ENCODE data around the gene HIRIP3.

The HIRIP3 gene

DNA sequence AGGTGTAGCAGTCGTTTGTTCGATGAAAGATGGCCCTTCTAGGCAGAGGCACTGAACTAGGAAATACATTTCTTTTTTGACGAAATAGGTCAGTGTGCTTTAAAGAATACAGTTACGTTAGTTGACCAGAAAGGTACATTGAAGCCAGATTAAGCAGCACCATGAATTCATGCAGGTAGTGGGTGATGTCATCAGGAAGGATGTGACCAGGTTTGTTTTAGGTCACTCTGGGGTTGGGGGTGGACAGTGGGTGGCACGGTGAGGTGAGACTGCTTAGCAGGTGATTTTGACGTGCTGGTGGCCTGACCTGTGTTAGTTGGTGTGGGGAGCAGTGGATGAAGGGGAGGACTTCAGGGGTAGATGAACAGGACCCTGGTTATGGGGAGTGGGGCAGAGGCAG lies 4.2 kb upstream of the HIRIP3 start:
- DNase-seq (ENCODE audit: low spot score) = no peak

DNA sequence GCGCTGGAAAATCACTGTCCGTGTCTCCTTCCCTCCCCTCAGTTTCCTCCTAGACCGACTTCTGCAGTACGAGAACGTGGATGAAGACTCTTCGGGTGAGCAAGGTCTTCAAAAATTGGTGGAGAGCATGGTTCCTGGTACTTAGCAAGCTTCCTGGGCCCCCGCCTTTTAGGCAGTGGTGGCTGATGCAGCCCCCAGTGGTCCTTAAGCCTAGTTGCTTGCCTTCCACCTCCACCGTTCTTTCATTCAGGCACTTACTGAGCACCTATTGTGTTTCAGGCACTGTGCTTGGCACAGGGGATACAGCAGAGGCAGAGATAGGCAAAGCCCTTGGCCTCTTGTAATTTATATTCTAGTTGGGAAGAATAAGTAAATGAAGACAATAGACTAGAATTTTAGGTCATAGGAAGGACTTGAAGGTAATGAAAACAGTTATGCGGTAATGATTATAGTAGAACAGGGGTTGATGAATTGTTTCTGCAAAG lies 1.4 kb upstream of the HIRIP3 start:
- no peak for DNase-seq (ENCODE audit: low spot score)

DNA sequence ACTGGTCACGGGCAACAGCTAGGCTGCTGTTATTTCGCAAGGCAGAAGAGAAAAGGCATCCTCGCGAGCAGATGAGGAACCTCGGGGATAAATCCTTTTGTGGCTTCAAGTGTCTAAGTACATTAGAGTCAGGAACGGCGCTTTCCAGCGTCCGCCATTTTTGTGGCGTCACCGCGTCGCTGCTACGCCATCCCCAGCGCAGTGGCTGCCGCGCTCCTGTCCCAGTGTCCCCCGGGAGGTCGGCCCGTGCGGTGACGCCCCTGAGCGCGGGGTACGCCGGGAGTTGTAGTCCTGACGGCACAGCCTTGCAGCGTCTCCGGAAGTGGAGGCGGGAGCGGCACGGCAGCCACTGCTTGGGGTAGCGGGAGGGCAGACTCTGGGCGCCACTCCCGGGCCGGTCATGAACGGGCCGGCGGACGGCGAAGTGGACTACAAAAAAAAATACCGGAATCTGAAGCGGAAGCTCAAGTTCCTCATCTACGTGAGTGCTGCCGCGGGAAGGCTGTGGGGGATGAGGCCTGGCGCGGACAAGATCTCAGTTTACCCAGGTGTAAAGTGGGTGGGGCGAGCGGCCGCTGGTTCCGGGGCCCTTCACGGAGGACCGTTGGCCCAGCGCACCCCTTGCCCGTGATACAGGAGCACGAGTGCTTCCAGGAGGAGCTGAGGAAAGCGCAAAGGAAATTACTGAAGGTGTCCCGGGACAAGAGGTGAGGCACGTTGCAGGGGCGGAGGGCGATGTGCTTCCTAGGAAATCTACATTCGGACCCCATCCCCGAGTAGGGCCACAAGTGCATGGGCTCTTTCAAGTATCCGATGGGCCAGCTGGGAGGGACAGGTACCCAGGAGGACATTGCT lies 721 bp upstream of the HIRIP3 start, which contains the start of gene INO80E:
TSS of gene INO80E (plus strand) at position 331 of the 855 bp plus-strand sequence. CDS start at position 401, 70 bp downstream.
- peak; percentile 99 for DNase-seq (ENCODE audit: low spot score)

DNA sequence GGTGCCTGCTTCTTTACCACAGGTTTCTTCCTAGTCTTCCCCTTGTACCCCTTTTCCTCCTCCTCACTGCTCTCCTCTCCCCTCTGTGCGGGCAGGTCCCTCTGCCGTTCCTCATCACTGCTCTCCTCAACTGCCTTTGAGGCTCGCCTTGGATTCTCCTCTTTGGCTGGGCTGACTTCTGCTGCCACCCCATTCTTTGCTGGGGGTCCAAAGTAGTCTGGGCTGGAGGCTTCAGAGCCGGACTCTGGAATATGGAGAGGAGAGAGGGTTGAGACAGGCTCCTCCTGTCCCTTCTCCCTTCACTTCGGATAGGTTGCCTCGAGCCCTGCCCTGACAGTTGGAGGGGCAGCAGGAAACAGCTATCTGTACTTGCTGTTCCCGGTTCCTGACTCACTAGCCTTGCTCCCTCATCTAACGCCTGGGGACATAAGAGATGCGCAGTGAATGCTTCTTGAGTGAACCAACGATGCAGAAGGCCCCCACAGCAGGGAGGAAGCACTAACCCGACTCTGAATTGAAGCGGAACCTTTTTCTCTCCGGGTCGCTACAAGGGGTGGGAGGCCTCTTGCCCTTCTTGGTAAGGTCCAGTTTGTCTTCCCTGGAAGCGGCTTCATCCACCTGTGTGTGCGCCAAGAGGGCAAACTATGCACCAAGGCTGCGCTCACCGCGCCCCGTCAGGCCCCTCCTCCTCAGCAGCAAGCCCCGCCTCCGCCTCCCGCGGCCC lies 655 bp downstream of the HIRIP3 start:
- peak; percentile 60 for DNase-seq (ENCODE audit: low spot score)

DNA sequence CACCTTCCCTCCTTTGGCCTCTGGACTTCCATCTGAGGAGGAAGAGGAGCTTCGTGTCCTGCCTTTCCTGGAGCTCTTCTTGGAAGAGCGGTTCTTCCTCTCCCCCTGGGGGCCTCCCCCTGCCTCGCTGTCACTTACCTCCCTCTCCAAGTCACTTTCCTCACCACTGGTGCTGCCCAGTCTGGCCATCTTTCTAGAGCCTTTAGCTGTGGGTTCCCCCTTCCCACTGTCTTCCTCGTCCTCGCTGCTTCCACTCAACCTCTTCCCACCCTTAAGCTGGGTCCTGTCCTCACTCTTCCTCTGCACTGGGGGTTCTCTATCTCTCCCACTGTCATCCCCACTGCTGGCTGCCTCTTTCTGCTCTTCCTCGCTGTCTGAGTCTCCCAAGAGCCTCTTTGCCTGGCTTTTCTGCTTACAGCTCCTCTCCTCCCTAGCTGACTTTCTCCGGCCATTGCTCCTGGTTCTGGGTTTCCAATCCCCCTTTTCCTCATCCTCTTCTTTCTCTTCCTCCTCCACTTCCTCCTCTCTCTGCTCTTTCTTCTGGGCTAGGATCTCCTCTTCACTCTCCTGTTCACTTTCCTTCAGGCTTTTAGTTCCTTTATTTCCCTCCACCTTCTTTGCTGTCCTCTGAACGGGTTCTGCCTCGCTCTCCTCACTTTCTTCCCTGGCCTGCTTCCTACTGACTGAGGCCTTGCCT lies 1.4 kb downstream of the HIRIP3 start:
- no peak for DNase-seq (ENCODE audit: low spot score)

DNA sequence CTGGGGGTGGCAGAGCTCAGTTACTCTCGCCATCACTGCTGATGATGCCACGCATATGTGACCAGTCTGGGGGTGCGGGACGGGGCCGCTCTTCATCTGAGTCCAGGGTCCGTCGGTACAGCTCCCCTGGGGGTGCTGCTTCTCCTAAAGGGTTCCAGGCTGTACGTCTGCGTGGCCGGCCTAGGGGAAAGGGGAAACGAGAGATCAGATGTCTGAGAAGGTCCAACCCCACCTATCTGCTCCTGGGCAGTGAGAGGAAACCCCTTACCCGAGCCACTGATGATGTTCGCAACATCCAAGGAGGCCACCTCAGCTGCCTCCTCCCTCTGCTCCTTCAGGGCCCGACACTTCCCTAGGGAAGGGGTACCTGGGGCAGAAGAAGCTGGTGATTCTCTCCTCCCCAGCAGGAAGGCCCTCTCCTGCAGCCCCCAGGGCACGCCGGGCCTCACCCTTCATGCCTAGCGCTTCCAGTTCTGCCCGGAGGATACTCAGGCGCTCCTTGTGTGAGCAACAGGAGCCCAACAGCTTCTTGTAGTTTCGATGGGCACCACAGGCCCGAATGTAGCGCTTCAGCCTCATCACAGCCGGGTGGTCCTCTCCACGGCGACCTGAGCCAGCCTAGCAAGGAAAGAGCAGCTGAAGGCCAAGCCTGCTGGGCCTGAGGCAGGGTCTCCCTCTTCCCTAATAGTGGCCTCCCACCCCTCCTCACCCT lies 2.1 kb downstream of the HIRIP3 start:
- DNase-seq (ENCODE audit: low spot score) = peak; percentile 46

DNA sequence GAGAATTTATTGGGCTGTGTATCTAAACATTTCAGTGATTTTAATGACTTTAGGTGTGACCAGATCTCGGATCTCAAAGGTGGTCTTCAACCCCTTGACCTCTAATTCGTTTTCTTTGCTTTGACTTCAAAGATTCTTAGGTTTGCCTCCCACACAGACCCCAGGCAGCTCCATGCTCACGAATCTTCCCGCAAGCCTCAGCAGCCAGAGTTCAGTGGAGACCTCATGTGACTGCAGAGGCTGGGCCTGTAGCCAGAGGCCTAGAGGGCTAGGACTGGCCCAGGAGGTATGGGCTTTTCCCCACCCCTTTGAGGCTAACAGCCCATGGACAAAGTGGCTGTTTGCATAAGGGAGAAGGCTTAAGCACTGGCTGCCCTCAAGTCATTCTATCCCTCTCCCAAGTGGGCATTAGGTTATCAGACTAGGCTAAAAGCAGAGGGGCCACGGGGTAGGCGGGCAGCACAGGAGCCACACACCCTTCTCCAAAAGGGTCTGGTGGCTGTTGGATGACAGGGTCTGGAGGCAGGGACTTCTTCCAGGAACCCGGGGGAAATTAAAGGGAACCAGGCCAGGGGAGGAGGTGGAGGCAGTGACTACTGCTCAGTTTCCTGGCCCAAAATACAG lies 3.0 kb downstream of the HIRIP3 start:
- DNase-seq (ENCODE audit: low spot score) = no peak

DNA sequence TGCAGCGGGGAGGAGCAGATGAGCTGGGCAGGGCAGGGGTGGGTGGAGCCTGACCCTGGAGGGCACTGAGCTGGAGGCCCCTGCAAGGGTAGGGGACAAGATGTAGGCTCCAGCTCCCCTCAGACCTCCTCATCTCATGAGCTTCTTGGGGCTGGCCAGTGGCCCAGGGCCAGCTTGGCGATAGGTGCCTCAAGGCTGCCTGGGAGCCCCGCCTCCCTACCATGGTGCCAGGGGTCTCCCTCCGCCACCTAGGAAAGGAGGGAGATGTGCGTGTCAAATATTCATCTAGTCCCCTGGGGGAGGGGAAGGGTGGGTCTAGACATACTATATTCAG lies 3.9 kb downstream of the HIRIP3 start:
- DNase-seq (ENCODE audit: low spot score) = no peak

DNA sequence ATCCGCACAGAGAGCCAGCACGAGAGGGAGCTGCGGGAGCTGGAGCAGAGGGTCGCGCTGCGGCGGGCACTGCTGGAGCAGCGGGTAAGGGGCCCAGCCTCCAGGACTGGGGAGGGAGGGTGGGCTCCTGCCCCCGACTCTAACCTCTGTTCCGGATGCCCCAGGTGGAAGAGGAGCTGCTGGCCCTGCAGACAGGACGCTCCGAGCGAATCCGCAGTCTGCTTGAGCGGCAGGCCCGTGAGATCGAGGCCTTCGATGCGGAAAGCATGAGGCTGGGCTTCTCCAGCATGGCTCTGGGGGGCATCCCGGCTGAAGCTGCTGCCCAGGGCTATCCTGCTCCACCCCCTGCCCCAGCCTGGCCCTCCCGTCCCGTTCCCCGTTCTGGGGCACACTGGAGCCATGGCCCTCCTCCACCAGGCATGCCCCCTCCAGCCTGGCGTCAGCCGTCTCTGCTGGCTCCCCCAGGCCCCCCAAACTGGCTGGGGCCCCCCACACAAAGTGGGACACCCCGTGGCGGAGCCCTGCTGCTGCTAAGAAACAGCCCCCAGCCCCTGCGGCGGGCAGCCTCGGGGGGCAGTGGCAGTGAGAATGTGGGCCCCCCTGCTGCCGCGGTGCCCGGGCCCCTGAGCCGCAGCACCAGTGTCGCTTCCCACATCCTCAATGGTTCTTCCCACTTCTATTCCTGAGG lies 4.4 kb downstream of the HIRIP3 start:
- DNase-seq (ENCODE audit: low spot score) = no peak

DNA sequence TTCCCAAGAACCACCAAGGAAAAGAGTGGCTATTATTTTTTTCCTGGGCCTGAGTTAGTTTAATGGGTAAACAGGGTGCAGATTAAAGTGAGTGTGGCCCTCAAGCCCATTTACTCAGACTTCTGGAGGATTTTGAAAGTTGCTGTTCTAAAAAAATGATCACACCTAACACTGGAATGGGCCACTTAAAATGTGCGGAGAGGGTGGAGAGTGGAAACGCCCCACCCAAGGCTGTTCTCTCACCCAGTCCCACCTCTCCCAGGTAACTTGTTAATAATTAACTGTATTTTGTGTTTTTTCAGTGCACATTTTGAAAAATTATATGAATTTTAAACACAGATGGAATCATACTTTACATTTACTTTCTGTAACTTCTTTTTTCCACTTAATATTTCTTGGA lies 5.4 kb downstream of the HIRIP3 start:
- DNase-seq (ENCODE audit: low spot score) = no peak

DNA sequence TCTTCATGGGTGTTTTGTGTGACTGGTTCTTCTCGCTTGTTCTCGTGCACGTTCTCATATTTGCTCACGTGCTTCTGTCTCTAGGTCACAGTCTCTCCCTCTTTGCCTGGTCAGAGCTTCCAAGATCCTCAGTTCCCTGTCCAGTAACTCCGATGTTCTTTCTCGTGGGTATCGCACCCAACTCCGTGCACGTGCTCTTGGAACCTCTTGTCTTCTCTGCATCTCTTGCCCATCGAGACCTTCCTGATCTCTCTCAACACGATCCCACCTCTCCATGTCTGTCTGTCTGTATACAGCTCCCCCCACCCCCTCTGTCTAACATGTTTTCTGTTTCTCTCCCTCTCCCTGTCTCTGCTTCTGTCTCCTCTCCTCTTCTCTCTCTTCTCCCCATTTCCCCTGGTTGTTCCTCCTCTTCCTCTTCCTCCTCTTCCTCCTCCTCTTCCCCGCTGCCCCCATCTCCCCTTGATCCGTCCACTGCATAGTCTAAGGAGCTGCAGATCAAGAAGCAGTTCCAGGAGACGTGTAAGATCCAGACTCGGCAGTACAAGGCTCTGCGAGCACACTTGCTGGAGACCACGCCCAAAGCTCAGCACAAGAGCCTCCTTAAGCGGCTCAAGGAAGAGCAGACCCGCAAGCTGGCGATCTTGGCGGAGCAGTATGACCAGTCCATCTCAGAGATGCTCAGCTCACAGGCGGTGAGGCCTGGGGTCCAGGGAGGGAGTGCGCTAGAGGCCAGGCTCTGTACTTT lies 6.1 kb downstream of the HIRIP3 start:
- DNase-seq (ENCODE audit: low spot score) = no peak

DNA sequence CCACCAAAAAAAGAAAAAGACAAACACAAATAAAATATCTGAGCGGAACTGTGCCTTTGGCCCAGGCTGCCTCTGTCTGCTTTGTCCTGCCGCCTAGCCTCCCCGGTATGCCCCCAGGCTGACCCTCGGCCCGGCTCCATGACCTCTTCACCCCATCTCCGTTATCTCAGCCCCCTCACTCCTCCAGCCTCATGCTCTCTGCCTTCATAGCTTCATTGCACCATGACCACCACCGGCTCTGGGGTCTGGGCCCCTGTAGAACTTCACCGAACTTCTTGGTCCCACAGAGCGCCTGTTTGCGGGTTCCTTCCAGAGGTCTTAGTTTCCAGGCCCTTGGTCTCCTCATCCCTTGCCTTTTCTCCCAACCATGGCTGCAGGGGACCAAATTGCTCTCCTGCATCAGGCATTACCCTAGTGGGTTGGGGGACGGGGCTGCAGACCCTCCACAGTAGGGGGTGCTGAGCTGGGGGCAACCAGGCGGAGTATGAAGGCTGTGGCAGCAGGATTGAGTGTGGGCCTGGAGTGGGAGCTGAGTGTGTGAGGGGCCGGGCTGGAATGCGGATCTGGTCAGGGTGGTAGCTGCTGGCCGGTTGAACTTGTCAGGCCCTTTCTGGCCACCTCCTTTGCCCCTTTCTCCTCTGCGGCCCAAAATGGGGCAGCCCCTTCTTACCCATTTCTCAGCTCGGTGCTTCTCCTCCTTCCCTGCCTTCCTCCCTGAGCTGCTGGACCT lies 6.9 kb downstream of the HIRIP3 start:
- no peak for DNase-seq (ENCODE audit: low spot score)

DNA sequence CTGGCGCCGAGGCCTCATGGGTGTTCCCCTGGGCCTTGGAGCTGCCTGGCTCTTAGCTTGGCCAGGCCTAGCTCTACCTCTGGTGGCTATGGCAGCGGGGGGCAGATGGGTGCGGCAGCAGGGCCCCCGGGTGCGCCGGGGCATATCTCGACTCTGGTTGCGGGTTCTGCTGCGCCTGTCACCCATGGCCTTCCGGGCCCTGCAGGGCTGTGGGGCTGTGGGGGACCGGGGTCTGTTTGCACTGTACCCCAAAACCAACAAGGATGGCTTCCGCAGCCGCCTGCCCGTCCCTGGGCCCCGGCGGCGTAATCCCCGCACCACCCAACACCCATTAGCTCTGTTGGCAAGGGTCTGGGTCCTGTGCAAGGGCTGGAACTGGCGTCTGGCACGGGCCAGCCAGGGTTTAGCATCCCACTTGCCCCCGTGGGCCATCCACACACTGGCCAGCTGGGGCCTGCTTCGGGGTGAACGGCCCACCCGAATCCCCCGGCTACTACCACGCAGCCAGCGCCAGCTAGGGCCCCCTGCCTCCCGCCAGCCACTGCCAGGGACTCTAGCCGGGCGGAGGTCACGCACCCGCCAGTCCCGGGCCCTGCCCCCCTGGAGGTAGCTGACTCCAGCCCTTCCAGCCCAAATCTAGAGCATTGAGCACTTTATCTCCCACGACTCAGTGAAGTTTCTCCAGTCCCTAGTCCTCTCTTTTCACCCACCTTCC lies 7.9 kb downstream of the HIRIP3 start:
- DNase-seq (ENCODE audit: low spot score) = no peak

DNA sequence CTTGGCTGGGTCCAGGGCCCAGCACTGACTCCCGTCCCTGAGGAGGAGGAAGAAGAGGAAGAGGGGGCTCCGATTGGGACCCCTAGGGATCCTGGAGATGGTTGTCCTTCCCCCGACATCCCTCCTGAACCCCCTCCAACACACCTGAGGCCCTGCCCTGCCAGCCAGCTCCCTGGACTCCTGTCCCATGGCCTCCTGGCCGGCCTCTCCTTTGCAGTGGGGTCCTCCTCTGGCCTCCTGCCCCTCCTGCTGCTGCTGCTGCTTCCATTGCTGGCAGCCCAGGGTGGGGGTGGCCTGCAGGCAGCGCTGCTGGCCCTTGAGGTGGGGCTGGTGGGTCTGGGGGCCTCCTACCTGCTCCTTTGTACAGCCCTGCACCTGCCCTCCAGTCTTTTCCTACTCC lies 8.5 kb downstream of the HIRIP3 start:
- no peak for DNase-seq (ENCODE audit: low spot score)

DNA sequence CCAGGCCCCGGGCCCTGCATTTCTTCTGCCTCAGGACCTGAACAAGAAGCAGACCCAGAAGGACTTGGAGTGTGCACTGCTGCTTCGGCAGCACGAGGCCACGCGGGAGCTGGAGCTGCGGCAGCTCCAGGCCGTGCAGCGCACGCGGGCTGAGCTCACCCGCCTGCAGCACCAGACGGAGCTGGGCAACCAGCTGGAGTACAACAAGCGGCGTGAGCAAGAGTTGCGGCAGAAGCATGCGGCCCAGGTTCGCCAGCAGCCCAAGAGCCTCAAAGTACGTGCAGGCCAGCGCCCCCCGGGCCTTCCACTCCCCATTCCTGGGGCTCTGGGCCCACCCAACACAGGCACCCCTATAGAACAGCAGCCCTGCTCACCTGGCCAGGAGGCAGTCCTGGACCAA lies 9.2 kb downstream of the HIRIP3 start:
- DNase-seq (ENCODE audit: low spot score) = no peak

DNA sequence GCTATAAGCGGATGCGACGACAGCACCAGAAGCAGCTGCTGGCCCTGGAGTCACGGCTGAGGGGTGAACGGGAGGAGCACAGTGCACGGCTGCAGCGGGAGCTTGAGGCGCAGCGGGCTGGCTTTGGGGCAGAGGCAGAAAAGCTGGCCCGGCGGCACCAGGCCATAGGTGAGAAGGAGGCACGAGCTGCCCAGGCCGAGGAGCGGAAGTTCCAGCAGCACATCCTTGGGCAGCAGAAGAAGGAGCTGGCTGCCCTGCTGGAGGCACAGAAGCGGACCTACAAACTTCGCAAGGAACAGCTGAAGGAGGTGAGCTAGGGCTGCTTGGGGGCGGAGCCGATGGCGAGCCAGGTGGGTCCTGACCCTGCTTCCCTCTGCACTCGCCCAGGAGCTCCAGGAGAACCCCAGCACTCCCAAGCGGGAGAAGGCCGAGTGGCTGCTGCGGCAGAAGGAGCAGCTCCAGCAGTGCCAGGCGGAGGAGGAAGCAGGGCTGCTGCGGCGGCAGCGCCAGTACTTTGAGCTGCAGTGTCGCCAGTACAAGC lies 10.1 kb downstream of the HIRIP3 start:
- DNase-seq (ENCODE audit: low spot score) = no peak

DNA sequence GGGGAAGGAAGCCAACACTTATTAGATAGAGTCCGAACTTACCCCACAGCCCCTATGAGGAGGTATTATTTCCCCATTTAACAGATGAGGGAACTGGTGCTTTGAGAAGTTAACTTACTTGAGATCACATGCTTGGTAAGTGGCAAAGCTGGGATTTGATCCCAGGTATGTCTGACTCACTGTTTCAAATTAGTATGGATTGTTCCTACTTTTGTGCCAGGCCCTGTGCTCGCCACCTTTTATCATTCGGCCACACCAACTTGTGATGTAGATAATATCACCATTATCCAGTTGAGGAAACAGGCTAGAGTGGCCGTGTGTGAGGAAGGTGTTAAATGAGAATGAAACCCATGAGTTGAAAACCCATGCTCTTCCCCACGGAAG lies 10.7 kb downstream of the HIRIP3 start:
- no peak for DNase-seq (ENCODE audit: low spot score)

DNA sequence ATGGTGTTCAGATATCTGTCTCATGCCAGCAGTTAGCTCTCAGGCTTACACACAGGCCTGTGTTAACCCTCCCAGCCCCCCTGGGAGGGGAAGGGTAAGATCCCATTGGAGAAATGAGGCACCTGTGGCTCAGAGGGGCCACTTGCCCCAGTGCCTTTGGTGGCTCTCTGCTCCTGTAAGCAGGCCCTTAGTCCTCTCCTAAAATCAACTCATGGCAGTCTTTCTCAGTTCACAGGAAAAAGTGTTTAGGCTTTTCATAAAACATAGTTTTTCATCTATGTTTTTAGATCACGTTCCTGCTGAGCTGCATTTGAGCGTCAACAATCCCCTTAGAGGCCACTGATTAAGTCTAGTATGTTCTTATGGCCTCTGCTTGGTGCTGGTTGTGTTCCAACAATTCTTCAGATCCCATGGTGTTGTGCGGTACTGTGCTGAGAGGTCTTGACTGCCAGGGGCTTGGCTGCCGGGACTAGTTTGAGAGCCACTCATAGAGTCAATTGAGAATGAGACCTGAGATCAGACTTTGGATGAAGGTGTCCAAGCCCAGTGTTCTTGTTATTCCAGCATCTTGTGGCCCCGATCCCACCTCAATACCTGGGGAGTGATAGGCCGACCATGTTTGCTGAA lies 11.2 kb downstream of the HIRIP3 start:
- DNase-seq (ENCODE audit: low spot score) = no peak
